Left ventricle myocardium inferior (tissue), 1 donor: ENCODE results near the gene HBQ1. TPM values are rescaled to one million over a fixed set of nuclear protein-coding genes. Genes with fewer than 3 reads are reported as not detected.
A peak's percentile ranks its signal among the peaks of the same experiment; 100 is the strongest.
"Not testable (repeated sequence)": the region's sequence is repeated elsewhere in the genome, so short reads cannot be mapped to it uniquely, and the experiment has no call there.

Experiments
- DNase-seq: peaks from one replicate; pipeline ENCODE4 v3.0.0-alpha.2; 2020
- H3K27ac ChIP-seq: fragments of 200-600 bp; replicated peaks from 2 replicates; pipeline ENCODE4 v1.8.0; 2021
- H3K27me3 ChIP-seq: fragments of 200-600 bp; 2 replicates; pipeline ENCODE4 v1.8.0; 2021; ENCODE audit warnings: low read depth
- H3K36me3 ChIP-seq: fragments of 200-600 bp; 2 replicates; pipeline ENCODE4 v1.8.0; 2021
- H3K4me1 ChIP-seq: fragments of 200-600 bp; 2 replicates; pipeline ENCODE4 v1.8.0; 2021
- H3K4me3 ChIP-seq: fragments of 200-600 bp; 2 replicates; pipeline ENCODE4 v1.8.0; 2021; ENCODE audit warnings: mild to moderate bottlenecking, moderate library complexity
- H3K9me3 ChIP-seq: fragments of 200-600 bp; replicated peaks from 2 replicates; pipeline ENCODE4 v1.8.0; 2021
- intact Hi-C: fragments of 100-400 bp; cut with micrococcal nuclease; formaldehyde crosslinking; loops from one replicate; pipeline ENCODE4 v1.11.0; 2022
- total RNA-seq: library from RNA; stranded (reverse); fragmentation: NEBNext Ultra II Directional; extraction: Animal tissue kit (Norgen Biotek cat#: 25700); gene quantifications from one replicate; pipeline ENCODE4 v1.2.1, GENCODE V29; 2021
- TF ChIP-seq, protein P1 (sequence below): fragments of 200-600 bp; IDR thresholded peaks from 2 replicates; pipeline ENCODE4 v1.8.0; 2021; ENCODE audit warnings: antibody characterized with exemption, mild to moderate bottlenecking, borderline replicate concordance
- donor health status: DM: no; HTN: yes; CAD: no; lungs with severe emphysema.

Gene HBQ1
- total RNA-seq, 1 donor from 2014 or later, result not detected

DNA sequence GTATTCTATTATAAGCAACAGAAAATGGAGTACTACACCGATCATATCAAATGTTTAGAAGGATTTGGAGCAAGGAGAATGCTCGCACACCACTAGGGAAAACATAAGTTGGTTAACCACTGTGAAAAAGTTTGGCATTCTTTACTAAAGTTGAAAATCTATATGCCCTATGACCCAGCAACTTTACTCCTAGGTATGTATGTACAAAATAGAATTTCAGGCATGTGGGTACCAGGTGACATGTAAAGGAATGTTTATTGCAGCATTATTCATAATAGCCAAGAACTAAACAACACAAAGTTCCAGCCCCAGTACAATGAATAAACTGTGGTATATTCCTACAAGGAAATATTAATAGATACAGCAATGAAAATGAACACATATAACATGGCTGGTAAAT lies 33.6 kb upstream of the HBQ1 start:
- TF ChIP-seq, protein P1, sequence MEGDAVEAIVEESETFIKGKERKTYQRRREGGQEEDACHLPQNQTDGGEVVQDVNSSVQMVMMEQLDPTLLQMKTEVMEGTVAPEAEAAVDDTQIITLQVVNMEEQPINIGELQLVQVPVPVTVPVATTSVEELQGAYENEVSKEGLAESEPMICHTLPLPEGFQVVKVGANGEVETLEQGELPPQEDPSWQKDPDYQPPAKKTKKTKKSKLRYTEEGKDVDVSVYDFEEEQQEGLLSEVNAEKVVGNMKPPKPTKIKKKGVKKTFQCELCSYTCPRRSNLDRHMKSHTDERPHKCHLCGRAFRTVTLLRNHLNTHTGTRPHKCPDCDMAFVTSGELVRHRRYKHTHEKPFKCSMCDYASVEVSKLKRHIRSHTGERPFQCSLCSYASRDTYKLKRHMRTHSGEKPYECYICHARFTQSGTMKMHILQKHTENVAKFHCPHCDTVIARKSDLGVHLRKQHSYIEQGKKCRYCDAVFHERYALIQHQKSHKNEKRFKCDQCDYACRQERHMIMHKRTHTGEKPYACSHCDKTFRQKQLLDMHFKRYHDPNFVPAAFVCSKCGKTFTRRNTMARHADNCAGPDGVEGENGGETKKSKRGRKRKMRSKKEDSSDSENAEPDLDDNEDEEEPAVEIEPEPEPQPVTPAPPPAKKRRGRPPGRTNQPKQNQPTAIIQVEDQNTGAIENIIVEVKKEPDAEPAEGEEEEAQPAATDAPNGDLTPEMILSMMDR, result no peak
- no peak for DNase-seq
- no peak overlapping the region for H3K27ac ChIP-seq
- H3K27me3 ChIP-seq, result peaks cover 63% of the 10 kb centered on the region
- H3K4me3 ChIP-seq, result no peak overlapping the region
- intact Hi-C loops, result no loop called here
- no peaks in the 10 kb centered on the region for H3K4me1 ChIP-seq
- no peaks in the 10 kb centered on the region for H3K36me3 ChIP-seq
- H3K9me3 ChIP-seq, result no peaks in the 10 kb centered on the region

DNA sequence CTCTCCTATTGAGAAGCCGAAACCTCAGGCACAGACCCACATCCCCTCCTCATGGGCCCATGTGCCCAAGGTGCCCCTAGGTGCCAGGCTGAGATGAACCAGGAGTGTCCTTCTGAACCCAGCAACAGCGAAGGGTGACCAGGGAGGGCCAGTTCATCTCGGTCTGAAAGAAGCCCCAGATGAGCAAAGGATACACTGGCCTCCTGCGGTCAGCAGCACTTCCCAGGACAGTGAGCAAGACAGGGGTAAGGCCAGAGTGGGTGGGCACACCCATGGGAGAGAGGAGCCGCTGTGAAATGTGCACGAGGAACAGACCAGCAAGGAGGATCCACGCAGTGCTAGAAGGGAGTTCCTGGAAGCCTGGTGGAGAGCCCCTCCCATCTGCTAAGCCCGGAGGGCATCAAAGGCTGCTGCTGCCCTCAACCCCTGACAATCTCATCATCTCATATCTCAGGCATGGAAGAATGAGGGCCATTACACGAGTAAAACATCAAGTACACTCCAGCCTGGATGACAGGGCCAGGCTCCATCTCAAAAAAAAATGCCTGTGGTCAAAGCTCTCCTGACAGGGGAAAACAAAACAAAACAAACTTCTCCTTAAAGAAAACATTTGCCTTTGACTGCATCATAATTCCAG lies 31.1 kb upstream of the HBQ1 start:
- Histone ChIP-seq H3K4me3 (no peak overlapping the region), H3K9me3 (no peaks in the 10 kb centered on the region), H3K27me3 (peaks cover 51% of the 10 kb centered on the region), H3K4me1 (peaks cover under 1% of the 10 kb centered on the region), H3K36me3 (no peaks in the 10 kb centered on the region), H3K27ac (no peak overlapping the region)
- DNase-seq, result no peak
- intact Hi-C loops, result no loop called here
- TF ChIP-seq, protein P1, result no peak

DNA sequence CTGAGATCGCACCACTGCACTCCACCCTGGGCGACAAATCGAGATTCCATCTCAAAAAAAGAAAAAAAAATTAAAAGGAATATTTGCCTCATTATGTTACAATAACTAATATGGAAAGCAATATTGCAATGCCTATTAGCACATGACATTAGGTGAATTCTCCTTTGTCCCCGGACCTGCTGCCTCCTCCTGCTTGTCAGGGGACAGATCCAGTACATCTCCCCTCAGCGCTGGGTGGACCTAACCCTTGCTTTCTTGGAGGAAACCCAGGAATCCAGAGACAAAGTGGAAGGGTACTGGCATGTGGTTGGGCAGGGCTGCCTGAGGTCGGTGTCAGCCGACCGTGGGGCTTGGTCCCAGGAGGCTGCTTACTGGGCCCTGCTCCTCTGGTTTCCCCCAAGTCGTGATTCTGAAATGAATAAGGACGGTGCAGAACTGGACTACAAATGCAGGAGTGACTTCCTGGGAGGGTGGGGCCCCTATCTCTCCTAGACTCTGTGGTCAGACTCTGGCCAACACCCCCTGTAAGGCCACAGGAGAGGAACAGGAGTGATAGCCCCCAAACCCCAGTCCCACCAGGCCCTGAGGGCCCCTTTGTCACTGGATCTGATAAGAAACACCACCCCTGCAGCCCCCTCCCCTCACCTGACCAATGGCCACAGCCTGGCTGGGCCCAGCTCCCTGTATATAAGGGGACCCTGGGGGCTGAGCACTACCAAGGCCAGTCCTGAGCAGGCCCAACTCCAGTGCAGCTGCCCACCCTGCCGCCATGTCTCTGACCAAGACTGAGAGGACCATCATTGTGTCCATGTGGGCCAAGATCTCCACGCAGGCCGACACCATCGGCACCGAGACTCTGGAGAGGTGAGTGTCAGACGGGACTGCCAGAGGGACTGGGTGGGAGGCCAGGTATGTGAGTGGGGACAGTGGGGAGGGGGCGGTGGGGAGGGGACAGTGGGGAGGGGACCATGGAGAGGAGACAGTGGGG lies 27.8 kb upstream of the HBQ1 start, which contains the start of gene HBZ:
HBZ (plus strand) TSS at position 504 of the 988 bp plus-strand sequence; CDS start at position 770, 266 bp downstream.
- H3K36me3 ChIP-seq, result no peaks in the 10 kb centered on the region
- no peaks in the 10 kb centered on the region for H3K9me3 ChIP-seq
- intact Hi-C loops, result no loop called here
- TF ChIP-seq, protein P1, result no peak
- no peak within 1 kb of the TSS for H3K27ac ChIP-seq
- no peak within 1 kb of the TSS for H3K4me3 ChIP-seq
- DNase-seq, result no peak
- peaks cover 10% of the 10 kb centered on the region for H3K4me1 ChIP-seq
- H3K27me3 ChIP-seq, result peaks cover 58% of the 10 kb centered on the region

DNA sequence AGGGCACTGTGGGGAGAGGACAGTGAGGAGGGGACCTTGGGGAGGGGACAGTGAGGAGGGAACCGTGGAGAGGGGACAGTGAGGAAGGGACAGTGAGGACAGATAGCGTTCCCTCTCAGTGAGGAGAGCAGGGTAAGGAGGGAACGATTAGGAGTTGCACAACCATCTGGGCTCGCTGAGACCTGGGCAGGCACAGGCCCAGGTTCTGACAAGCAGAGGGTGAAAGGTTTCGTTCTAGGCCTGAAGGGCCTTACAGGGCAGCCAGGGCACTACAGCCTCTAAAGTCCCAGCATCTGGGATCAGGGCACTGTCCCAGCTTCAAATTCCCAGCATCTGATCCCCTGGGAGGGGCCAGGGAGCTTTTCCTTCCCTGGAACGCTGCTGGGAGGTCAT lies 27.1 kb upstream of the HBQ1 start:
- DNase-seq, H3K9me3 ChIP-seq, H3K4me3 ChIP-seq, H3K27ac ChIP-seq, intact Hi-C loops, H3K36me3 ChIP-seq: not testable (repeated sequence)
- peaks cover 10% of the 10 kb centered on the region for H3K4me1 ChIP-seq
- peaks cover 60% of the 10 kb centered on the region for H3K27me3 ChIP-seq

DNA sequence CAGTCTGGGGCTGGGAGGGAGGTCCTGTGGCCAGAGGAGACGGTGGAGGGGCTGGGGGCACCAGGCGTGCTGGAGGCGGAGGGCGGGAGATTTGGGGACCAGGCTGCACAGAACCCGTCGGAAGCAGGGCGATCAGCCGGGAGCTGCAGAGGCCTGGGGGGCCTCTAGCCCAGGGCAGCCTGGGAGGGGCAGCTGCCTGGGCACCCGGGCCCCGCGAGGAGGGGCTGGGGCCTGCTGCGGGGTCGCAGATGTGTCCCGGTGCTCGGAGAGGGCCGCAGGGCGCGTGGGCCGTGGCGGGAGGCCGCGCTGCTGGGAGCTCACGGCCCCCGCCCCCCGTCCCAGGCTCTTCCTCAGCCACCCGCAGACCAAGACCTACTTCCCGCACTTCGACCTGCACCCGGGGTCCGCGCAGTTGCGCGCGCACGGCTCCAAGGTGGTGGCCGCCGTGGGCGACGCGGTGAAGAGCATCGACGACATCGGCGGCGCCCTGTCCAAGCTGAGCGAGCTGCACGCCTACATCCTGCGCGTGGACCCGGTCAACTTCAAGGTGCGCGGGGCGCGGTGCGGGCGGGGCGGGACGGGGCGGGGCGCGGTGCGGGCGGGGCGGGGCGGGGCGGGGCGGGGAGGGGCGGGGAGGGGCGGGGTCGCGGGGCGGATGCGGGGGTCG lies 26.6 kb upstream of the HBQ1 start:
- Histone ChIP-seq H3K27me3 (peaks cover 60% of the 10 kb centered on the region), H3K4me1 (peaks cover 10% of the 10 kb centered on the region)
- DNase-seq, H3K9me3 ChIP-seq, H3K4me3 ChIP-seq, H3K27ac ChIP-seq, H3K36me3 ChIP-seq, intact Hi-C loops: not testable (repeated sequence)

DNA sequence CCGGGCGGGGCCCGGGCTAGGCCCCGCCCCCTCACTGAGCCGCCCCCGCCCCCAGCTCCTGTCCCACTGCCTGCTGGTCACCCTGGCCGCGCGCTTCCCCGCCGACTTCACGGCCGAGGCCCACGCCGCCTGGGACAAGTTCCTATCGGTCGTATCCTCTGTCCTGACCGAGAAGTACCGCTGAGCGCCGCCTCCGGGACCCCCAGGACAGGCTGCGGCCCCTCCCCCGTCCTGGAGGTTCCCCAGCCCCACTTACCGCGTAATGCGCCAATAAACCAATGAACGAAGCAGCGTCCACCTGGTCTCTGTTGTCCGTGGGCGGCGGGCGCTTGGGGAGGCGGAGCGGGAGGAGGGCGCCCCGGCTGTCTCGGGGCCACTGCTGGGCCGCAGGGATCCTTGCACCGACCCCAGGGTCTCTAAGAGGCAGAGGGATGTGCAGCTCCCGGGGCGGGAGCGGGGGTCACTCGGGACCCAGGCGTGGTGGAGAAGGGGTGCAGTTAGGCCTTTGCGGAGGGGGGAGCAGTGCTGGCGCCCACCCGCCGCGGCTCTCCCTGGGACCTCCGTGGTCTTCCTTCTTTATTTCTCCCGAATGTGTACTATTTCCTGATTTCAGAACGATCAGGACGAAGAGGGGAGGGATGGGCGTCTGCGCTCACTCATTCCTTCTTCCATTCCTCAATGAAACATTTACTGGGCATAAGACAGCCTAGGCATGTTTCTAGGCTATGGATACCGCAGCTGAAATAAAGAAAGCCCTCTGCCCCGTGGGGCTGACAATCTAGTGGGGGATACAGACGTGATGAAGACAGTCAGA lies 25.8 kb upstream of the HBQ1 start:
- no peaks in the 10 kb centered on the region for H3K9me3 ChIP-seq
- intact Hi-C loops, result no loop called here
- H3K36me3 ChIP-seq, result no peaks in the 10 kb centered on the region
- TF ChIP-seq, protein P1, result no peak
- peaks cover 10% of the 10 kb centered on the region for H3K4me1 ChIP-seq
- peaks cover 64% of the 10 kb centered on the region for H3K27me3 ChIP-seq
- peak overlapping the region; percentile 65 for H3K4me3 ChIP-seq
- no peak for DNase-seq
- no peak overlapping the region for H3K27ac ChIP-seq
